A549 (cell line): ENCODE measurements around the gene ARAP3. TPM values are rescaled to one million over a fixed set of nuclear protein-coding genes. Genes with fewer than 3 reads are reported as not detected.
A peak's percentile ranks its signal among the peaks of the same experiment; 100 is the strongest.

Source experiments
- ATAC-seq, 2 experiments: fragments of 200-7000 bp in 1 of 2; fragments of >200 bp in 1 of 2; cut with Nextera tagmentation in 1 of 2; cut with Tn5 transposase in 1 of 2; 3 replicates each; pipeline versions ENCODE4 v1.8.0 to v1.9.1; 2018 to 2020; ENCODE audit warnings: mild to moderate bottlenecking in 1 of 2, moderate library complexity in 1 of 2
- CTCF ChIA-PET: fragments of 300-600 bp; sonication (Branson Sonifier 250); formaldehyde crosslinking; extraction: SDS; loops from one replicate; lab custom pipeline; 2021; ENCODE audit warnings: antibody characterized with exemption, inconsistent platforms; lab: Yijun Ruan, JAX
- POLR2A ChIA-PET: fragments of 350-600 bp; formaldehyde crosslinking; extraction: SDS; loops from one replicate; lab custom pipeline; 2021; ENCODE audit warnings: antibody characterized with exemption, inconsistent platforms; lab: Yijun Ruan, JAX
- DNase-seq, 2 experiments: peaks; one replicate each; pipeline versions ENCODE4 v3.0.0 to v3.0.0-alpha.2; 2011 to 2016; ENCODE audit warnings: low read depth in 1 of 2, low spot score in 1 of 2
- FAIRE-seq: peaks from 2 replicates; lab custom pipeline; 2011; peaks lifted over from hg19 to GRCh38; lab: Jason Lieb, UNC
- H3K27ac ChIP-seq, 2 experiments: fragments of >200 bp; sonication (Bioruptor Twin); formaldehyde crosslinking; 3 replicates each; pipeline ENCODE4 v1.5.1; 2016 to 2017
- H3K4me1 ChIP-seq: fragments of >200 bp; sonication (Bioruptor Twin); formaldehyde crosslinking; 3 replicates; pipeline ENCODE4 v1.6.1; 2016
- H3K4me2 ChIP-seq: fragments of >200 bp; sonication (Bioruptor Twin); formaldehyde crosslinking; 3 replicates; pipeline ENCODE4 v1.6.1; 2016
- H3K4me3 ChIP-seq: fragments of >200 bp; sonication (Bioruptor Twin); formaldehyde crosslinking; 3 replicates; pipeline ENCODE4 v1.5.1; 2016
- H3K9me3 ChIP-seq: fragments of >200 bp; sonication (Bioruptor Twin); formaldehyde crosslinking; 3 replicates; pipeline ENCODE4 v1.6.1; 2016
- ATOH8 ChIP-seq: fragments of 250-450 bp; sonication (Bioruptor Pico); IDR thresholded peaks from 2 replicates; pipeline ENCODE4 v1.5.0; 2020; ENCODE audit warnings: low read depth, mild to moderate bottlenecking, moderate library complexity
- BCL3 ChIP-seq: fragments of >200 bp; sonication (Bioruptor Twin); formaldehyde crosslinking; IDR thresholded peaks from 3 replicates; pipeline ENCODE4 v1.6.1; 2016
- CBX2 ChIP-seq: fragments of 200-600 bp; sonication (generic); IDR thresholded peaks from 2 replicates; pipeline ENCODE4 v1.6.1; 2016; ENCODE audit warnings: low read depth, mild to moderate bottlenecking, borderline replicate concordance
- CBX8 ChIP-seq: fragments of 200-600 bp; sonication (generic); IDR thresholded peaks from 2 replicates; pipeline ENCODE4 v1.6.1; 2016
- CEBPB ChIP-seq, 2 experiments: fragments of >200 bp in 1 of 2; sonication (Bioruptor Twin) in 1 of 2; formaldehyde crosslinking in 1 of 2; IDR thresholded peaks; 2 replicates each; pipeline ENCODE4 v1.6.1; 2012 to 2016
- CHD2 ChIP-seq: fragments of 150-350 bp; IDR thresholded peaks from 2 replicates; pipeline ENCODE4 v1.6.1; 2014; ENCODE audit warnings: low read length; ENCODE audit not compliant: partially characterized antibody
- CHD4 ChIP-seq: fragments of 200-600 bp; sonication (generic); IDR thresholded peaks from 2 replicates; pipeline ENCODE4 v1.6.1; 2016; ENCODE audit warnings: antibody characterized with exemption, mild to moderate bottlenecking, borderline replicate concordance
- EHF ChIP-seq: fragments of 250-450 bp; sonication (Bioruptor Pico); IDR thresholded peaks from 2 replicates; pipeline ENCODE4 v1.5.0; 2020; ENCODE audit warnings: mild to moderate bottlenecking
- FOSB ChIP-seq: fragments of 250-450 bp; sonication (Bioruptor Pico); IDR thresholded peaks from 2 replicates; pipeline ENCODE4 v1.5.0; 2020; ENCODE audit warnings: mild to moderate bottlenecking, moderate library complexity
- FOSL2 ChIP-seq, 2 experiments: fragments of 450-650 bp in 1 of 2; fragments of >200 bp in 1 of 2; sonication (Bioruptor Twin) in 1 of 2; formaldehyde crosslinking; IDR thresholded peaks; 2 replicates each; pipeline versions ENCODE4 v1.5.0 to v1.6.1; 2016 to 2020; ENCODE audit warnings: mild to moderate bottlenecking in 1 of 2, moderate library complexity in 1 of 2
- HDAC2 ChIP-seq: fragments of 200-600 bp; sonication (generic); IDR thresholded peaks from 2 replicates; pipeline ENCODE4 v1.6.1; 2016
- HES2 ChIP-seq: fragments of >200 bp; sonication (Bioruptor Twin); formaldehyde crosslinking; IDR thresholded peaks from 2 replicates; pipeline ENCODE4 v1.6.1; 2016
- JUN ChIP-seq, 2 experiments: fragments of >200 bp; sonication (Bioruptor Twin); formaldehyde crosslinking; IDR thresholded peaks; 2 replicates in 1 of 2; 3 replicates in 1 of 2; pipeline ENCODE4 v1.6.1; 2016 to 2017
- JUNB ChIP-seq: fragments of >200 bp; sonication (Bioruptor Twin); formaldehyde crosslinking; IDR thresholded peaks from 2 replicates; pipeline ENCODE4 v1.6.1; 2016
- MAFK ChIP-seq: fragments of 450-650 bp; IDR thresholded peaks from 2 replicates; pipeline ENCODE4 v1.6.1; 2014; ENCODE audit not compliant: partially characterized antibody
- MAZ ChIP-seq: fragments of 150-350 bp; IDR thresholded peaks from 2 replicates; pipeline ENCODE4 v1.6.1; 2014; ENCODE audit warnings: antibody characterized with exemption, low read depth, low read length, borderline replicate concordance
- MYC ChIP-seq: IDR thresholded peaks from 2 replicates; pipeline ENCODE4 v1.6.1; 2012; ENCODE audit warnings: mild to moderate bottlenecking, inconsistent platforms, low read length, improper control_type of control experiment, borderline replicate concordance
- NPAS2 ChIP-seq: fragments of 250-450 bp; sonication (Bioruptor Pico); IDR thresholded peaks from 2 replicates; pipeline ENCODE4 v1.8.0; 2022; ENCODE audit warnings: mild to moderate bottlenecking, moderate library complexity, borderline replicate concordance
- PHF8 ChIP-seq: fragments of 200-600 bp; sonication (generic); IDR thresholded peaks from 2 replicates; pipeline ENCODE4 v1.6.1; 2016; ENCODE audit warnings: low read depth, mild to moderate bottlenecking, antibody characterized with exemption, moderate library complexity, borderline replicate concordance
- POLR2AphosphoS2 ChIP-seq: conservative IDR thresholded peaks from 2 replicates; pipeline ENCODE4 v1.6.1; 2012; ENCODE audit warnings: low read length, improper control_type of control experiment, inconsistent platforms
- RAD21 ChIP-seq, 2 experiments: fragments of >200 bp in 1 of 2; sonication (Bioruptor Twin) in 1 of 2; formaldehyde crosslinking in 1 of 2; IDR thresholded peaks in 1 of 2; conservative IDR thresholded peaks in 1 of 2; 2 replicates in 1 of 2; 3 replicates in 1 of 2; pipeline ENCODE4 v1.6.1; 2012 to 2018; ENCODE audit warnings: inconsistent platforms in 1 of 2
- RARB ChIP-seq: fragments of 250-450 bp; sonication (Bioruptor Pico); IDR thresholded peaks from 2 replicates; pipeline ENCODE4 v1.8.0; 2021; ENCODE audit warnings: mild to moderate bottlenecking, moderate library complexity
- SMC3 ChIP-seq: fragments of >200 bp; sonication (Bioruptor Twin); formaldehyde crosslinking; IDR thresholded peaks from 3 replicates; pipeline ENCODE4 v1.6.1; 2018; ENCODE audit warnings: inconsistent platforms
- SREBF2 ChIP-seq: fragments of 450-650 bp; IDR thresholded peaks from 2 replicates; pipeline ENCODE4 v1.6.1; 2014; ENCODE audit warnings: mild to moderate bottlenecking, moderate library complexity
- TP53 ChIP-seq: fragments of 250-450 bp; sonication (Bioruptor Pico); IDR thresholded peaks from 2 replicates; pipeline ENCODE4 v1.5.0; 2021; ENCODE audit warnings: mild to moderate bottlenecking, moderate library complexity
- ZNF302 ChIP-seq: fragments of 250-450 bp; sonication (Bioruptor Pico); IDR thresholded peaks from 2 replicates; pipeline ENCODE4 v1.9.0; 2021; ENCODE audit warnings: inconsistent platforms, mild to moderate bottlenecking, moderate library complexity
- WGBS: methylation state at CpG from one replicate; pipeline ENCODE4 v1.1.6; 2017; ENCODE audit errors: missing lambda C conversion rate; 5-methylcytosine and 5-hydroxymethylcytosine counted together
- polyA plus RNA-seq, 4 experiments: library from polyadenylated mRNA; depleted of rRNA in 3 of 4; stranded (reverse); fragments of >200 nt; fragmentation: RNase III in 1 of 4; extraction: RNeasy Plus Mini Kit Qiagen cat#74134 plus additional on column Dnase treatment in 1 of 4; gene quantifications; 2 replicates in 3 of 4; 3 replicates in 1 of 4; pipeline ENCODE4 v1.2.3, GENCODE V29; 2011 to 2017
- TF ChIP-seq, protein P1 (sequence below): IDR thresholded peaks from 2 replicates; pipeline ENCODE4 v1.6.1; 2012; ENCODE audit warnings: low read depth, borderline replicate concordance
- TF ChIP-seq, protein P2 (sequence below): fragments of >200 bp; sonication (Bioruptor Twin); formaldehyde crosslinking; IDR thresholded peaks from 3 replicates; pipeline ENCODE4 v1.5.1; 2016
- TF ChIP-seq, protein P3 (sequence below): fragments of 250-450 bp; sonication (Bioruptor Pico); IDR thresholded peaks from 2 replicates; pipeline ENCODE4 v1.5.0; 2021; ENCODE audit warnings: mild to moderate bottlenecking, moderate library complexity, borderline replicate concordance
- TF ChIP-seq, protein P4 (sequence below): fragments of 150-350 bp; IDR thresholded peaks from 2 replicates; pipeline ENCODE4 v1.6.1; 2014; ENCODE audit warnings: low read depth, mild to moderate bottlenecking, low read length

The ARAP3 gene
- polyA plus RNA-seq, 2 of the 4 experiments (the other 2 are of a cell fraction), result 3.0 to 6.6 TPM

GRCh38 chr5:141683596-141684141 is 1.6 kb upstream of the ARAP3 start:
- Histone ChIP-seq H3K4me1 (peaks cover 24% of the 10 kb centered on the region), H3K9me3 (no peaks in the 10 kb centered on the region), H3K4me2 (no peak overlapping the region), H3K4me3 (no peak overlapping the region), H3K27ac (no peak overlapping the region)
- CTCF ChIA-PET, result interaction anchor here (0.9 to 7.5 kb wide), 9 partner anchors 10 to 286 kb away, joined by 3 to 63 read pairs (median 6); partner anchors contain the start of genes PCDH1 and RNF14
- no peak for FAIRE-seq
- no peak for DNase-seq
- TF ChIP-seq BCL3 (no peak), SMC3 (no peak), POLR2AphosphoS2 (no peak), RAD21 (conservative IDR thresholded peaks at IDR 0.05 in 1 of 2, IDR thresholded peaks at IDR 0.05 in 1 of 2) (no peak), HDAC2 (no peak), HES2 (no peak), MAFK (no peak), SREBF2 (no peak), TP53 (CRISPR knock-in tag) (no peak), FOSL2 (IDR thresholded peaks at IDR 0.05) (no peak), FOSL2 (CRISPR knock-in tag; IDR thresholded peaks at IDR 0.05) (no peak), MYC (no peak), ATOH8 (CRISPR knock-in tag) (no peak), RARB (CRISPR knock-in tag) (no peak), CEBPB (IDR thresholded peaks at IDR 0.05) (no peak), CBX2 (no peak), EHF (CRISPR knock-in tag) (no peak)
- TF ChIP-seq, protein P1, sequence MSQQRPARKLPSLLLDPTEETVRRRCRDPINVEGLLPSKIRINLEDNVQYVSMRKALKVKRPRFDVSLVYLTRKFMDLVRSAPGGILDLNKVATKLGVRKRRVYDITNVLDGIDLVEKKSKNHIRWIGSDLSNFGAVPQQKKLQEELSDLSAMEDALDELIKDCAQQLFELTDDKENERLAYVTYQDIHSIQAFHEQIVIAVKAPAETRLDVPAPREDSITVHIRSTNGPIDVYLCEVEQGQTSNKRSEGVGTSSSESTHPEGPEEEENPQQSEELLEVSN, result no peak
- TF ChIP-seq, protein P2, sequence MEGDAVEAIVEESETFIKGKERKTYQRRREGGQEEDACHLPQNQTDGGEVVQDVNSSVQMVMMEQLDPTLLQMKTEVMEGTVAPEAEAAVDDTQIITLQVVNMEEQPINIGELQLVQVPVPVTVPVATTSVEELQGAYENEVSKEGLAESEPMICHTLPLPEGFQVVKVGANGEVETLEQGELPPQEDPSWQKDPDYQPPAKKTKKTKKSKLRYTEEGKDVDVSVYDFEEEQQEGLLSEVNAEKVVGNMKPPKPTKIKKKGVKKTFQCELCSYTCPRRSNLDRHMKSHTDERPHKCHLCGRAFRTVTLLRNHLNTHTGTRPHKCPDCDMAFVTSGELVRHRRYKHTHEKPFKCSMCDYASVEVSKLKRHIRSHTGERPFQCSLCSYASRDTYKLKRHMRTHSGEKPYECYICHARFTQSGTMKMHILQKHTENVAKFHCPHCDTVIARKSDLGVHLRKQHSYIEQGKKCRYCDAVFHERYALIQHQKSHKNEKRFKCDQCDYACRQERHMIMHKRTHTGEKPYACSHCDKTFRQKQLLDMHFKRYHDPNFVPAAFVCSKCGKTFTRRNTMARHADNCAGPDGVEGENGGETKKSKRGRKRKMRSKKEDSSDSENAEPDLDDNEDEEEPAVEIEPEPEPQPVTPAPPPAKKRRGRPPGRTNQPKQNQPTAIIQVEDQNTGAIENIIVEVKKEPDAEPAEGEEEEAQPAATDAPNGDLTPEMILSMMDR, result no peak
- TF ChIP-seq, protein P3, sequence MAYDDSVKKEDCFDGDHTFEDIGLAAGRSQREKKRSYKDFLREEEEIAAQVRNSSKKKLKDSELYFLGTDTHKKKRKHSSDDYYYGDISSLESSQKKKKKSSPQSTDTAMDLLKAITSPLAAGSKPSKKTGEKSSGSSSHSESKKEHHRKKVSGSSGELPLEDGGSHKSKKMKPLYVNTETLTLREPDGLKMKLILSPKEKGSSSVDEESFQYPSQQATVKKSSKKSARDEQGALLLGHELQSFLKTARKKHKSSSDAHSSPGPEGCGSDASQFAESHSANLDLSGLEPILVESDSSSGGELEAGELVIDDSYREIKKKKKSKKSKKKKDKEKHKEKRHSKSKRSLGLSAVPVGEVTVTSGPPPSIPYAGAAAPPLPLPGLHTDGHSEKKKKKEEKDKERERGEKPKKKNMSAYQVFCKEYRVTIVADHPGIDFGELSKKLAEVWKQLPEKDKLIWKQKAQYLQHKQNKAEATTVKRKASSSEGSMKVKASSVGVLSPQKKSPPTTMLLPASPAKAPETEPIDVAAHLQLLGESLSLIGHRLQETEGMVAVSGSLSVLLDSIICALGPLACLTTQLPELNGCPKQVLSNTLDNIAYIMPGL (CRISPR knock-in tag), result no peak
- no peak for ATAC-seq
- POLR2A ChIA-PET, result no interaction called here

DNA sequence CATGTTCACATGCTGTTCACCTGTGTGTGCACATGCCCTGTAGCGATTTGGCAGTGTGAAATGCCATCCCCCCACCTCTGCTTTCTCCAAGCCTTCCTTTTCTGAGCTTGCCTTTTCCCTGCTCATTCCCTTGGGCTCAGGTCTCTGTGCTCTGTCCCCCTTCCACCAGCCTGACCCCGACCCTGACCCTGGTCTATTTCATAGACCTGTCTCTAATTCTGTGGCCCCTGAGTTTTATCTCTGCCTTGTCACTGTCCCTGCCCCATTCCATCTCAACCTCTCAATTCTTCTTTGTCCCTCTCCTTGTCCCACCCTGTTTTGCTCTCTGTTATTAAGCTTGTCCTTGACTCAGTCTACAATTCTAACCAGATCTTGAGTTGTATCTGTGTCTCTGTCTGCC is 735 bp downstream of the ARAP3 start:
- peak overlapping the region; percentile 93 for H3K4me2 ChIP-seq
- DNase-seq (no peak), FAIRE-seq (no peak), ATAC-seq (peak in 1 of 2 experiments; percentile 5; a peak in 3 of 6 replicates)
- POLR2A ChIA-PET, result interaction anchor here (0.6 kb wide), 1 partner anchor 208 kb away, joined by 3 read pairs; no protein-coding TSS in a partner anchor
- CTCF ChIA-PET, result interaction anchor here (0.6 to 7.5 kb wide), 9 partner anchors 12 to 288 kb away, joined by 3 to 63 read pairs (median 6); partner anchors contain the start of genes PCDH1 and RNF14
- peak overlapping the region; percentile 88 to 98 for H3K27ac ChIP-seq
- H3K4me1 ChIP-seq, result peaks cover 24% of the 10 kb centered on the region
- peak overlapping the region; percentile 49 for H3K4me3 ChIP-seq
- 71% methylated on average over 2 of the region's 2 CpGs for WGBS
- no peaks in the 10 kb centered on the region for H3K9me3 ChIP-seq
- no peak for TF ChIP-seq JUN (IDR thresholded peaks at IDR 0.05)
- no peak for TF ChIP-seq JUNB
- TF ChIP-seq CHD2, result no peak
- TF ChIP-seq RARB (CRISPR knock-in tag), result no peak
- no peak for TF ChIP-seq CHD4
- TF ChIP-seq NPAS2 (CRISPR knock-in tag), result no peak
- TF ChIP-seq MAZ, result no peak
- TF ChIP-seq ZNF302 (CRISPR knock-in tag), result no peak
- TF ChIP-seq, protein P4, sequence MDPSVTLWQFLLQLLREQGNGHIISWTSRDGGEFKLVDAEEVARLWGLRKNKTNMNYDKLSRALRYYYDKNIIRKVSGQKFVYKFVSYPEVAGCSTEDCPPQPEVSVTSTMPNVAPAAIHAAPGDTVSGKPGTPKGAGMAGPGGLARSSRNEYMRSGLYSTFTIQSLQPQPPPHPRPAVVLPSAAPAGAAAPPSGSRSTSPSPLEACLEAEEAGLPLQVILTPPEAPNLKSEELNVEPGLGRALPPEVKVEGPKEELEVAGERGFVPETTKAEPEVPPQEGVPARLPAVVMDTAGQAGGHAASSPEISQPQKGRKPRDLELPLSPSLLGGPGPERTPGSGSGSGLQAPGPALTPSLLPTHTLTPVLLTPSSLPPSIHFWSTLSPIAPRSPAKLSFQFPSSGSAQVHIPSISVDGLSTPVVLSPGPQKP, result no peak
- no peak for TF ChIP-seq SMC3
- no peak for TF ChIP-seq CBX8
- no peak for TF ChIP-seq PHF8
- TF ChIP-seq FOSB, result no peak
